Mucosa of rectum (tissue), 2 donors: ENCODE measurements around the gene OR2Z1.

Experiments
- H3K27ac ChIP-seq, 2 donors: one replicate each; pipeline ENCODE4 v1.7.0; 2013; ENCODE audit warnings: inconsistent platforms in 2 of 2, low read depth in 2 of 2, low read length in 2 of 2
- H3K27me3 ChIP-seq, 2 donors: one replicate each; pipeline ENCODE4 v1.7.0; 2013; ENCODE audit warnings: low read length in 2 of 2; ENCODE audit not compliant: control insufficient read depth in 2 of 2, insufficient read depth in 2 of 2
- H3K36me3 ChIP-seq, 2 donors: one replicate each; pipeline ENCODE4 v1.7.0; 2013; ENCODE audit warnings: low read length in 2 of 2; ENCODE audit not compliant: control insufficient read depth in 2 of 2, insufficient read depth in 2 of 2
- H3K4me1 ChIP-seq, 2 donors: one replicate each; pipeline ENCODE4 v1.7.0; 2013; ENCODE audit warnings: low read length in 2 of 2, mild to moderate bottlenecking in 1 of 2; ENCODE audit not compliant: control insufficient read depth in 2 of 2, insufficient read depth in 2 of 2
- H3K4me3 ChIP-seq, 2 donors: one replicate each; pipeline ENCODE4 v1.7.0; 2013; ENCODE audit warnings: low read length in 2 of 2
- H3K9ac ChIP-seq, 2 donors: one replicate each; pipeline ENCODE4 v1.7.0; 2013; ENCODE audit warnings: low read length in 2 of 2, low read depth in 1 of 2, mild to moderate bottlenecking in 1 of 2
- H3K9me3 ChIP-seq, 2 donors: one replicate each; pipeline ENCODE4 v1.7.0; 2013; ENCODE audit warnings: low read length in 2 of 2; ENCODE audit not compliant: control insufficient read depth in 2 of 2
- donor health status: healthy.
- donor health status: Normal muscosa, but diverticular disease.

Gene OR2Z1

GRCh38 chr19:8686549-8686948 lies 34.9 kb upstream of the OR2Z1 start:
- Histone ChIP-seq H3K9me3 (no peaks in the 10 kb centered on the region), H3K27ac (no peak overlapping the region), H3K9ac (no peak overlapping the region), H3K4me3 (no peak overlapping the region), H3K4me1 (no peaks in the 10 kb centered on the region), H3K27me3 (no peaks in the 10 kb centered on the region), H3K36me3 (no peaks in the 10 kb centered on the region)

GRCh38 chr19:8688930-8689329 lies 32.5 kb upstream of the OR2Z1 start:
- Histone ChIP-seq H3K4me3 (no peak overlapping the region), H3K36me3 (no peaks in the 10 kb centered on the region), H3K9ac (no peak overlapping the region), H3K9me3 (no peaks in the 10 kb centered on the region), H3K27ac (no peak overlapping the region), H3K4me1 (no peaks in the 10 kb centered on the region), H3K27me3 (no peaks in the 10 kb centered on the region)

GRCh38 chr19:8690753-8691539 lies 30.5 kb upstream of the OR2Z1 start:
- no peak overlapping the region for H3K9ac ChIP-seq
- no peaks in the 10 kb centered on the region for H3K9me3 ChIP-seq
- H3K27me3 ChIP-seq: no peaks in the 10 kb centered on the region
- no peak overlapping the region for H3K4me3 ChIP-seq
- H3K36me3 ChIP-seq: no peaks in the 10 kb centered on the region
- no peak overlapping the region for H3K27ac ChIP-seq
- H3K4me1 ChIP-seq: no peaks in the 10 kb centered on the region

DNA sequence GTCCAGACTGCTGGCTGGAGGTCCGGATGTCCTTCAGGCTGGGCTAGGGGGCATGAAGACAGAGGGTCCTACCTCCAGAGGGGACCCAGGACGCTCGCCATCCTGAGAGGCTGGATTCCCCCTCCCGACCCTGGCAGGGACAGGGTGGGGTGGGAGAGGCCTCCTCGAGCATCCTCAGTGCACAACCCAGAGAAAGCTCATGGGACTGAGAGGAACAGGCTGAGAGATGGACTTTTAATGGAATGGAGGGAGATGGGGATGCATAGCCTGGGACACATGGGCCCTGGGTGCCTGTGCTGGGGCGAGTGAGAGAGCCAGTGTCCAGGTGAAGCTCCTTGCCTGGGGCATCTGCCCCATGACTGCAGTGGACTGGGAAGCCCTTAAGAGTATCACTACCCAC lies 25.9 kb upstream of the OR2Z1 start:
- no peak overlapping the region for H3K4me3 ChIP-seq
- H3K27ac ChIP-seq: no peak overlapping the region
- H3K9me3 ChIP-seq: no peaks in the 10 kb centered on the region
- peaks cover 0 to 2% of the 10 kb centered on the region in 2 donors for H3K27me3 ChIP-seq
- no peaks in the 10 kb centered on the region for H3K4me1 ChIP-seq
- H3K9ac ChIP-seq: no peak overlapping the region
- H3K36me3 ChIP-seq: no peaks in the 10 kb centered on the region

DNA sequence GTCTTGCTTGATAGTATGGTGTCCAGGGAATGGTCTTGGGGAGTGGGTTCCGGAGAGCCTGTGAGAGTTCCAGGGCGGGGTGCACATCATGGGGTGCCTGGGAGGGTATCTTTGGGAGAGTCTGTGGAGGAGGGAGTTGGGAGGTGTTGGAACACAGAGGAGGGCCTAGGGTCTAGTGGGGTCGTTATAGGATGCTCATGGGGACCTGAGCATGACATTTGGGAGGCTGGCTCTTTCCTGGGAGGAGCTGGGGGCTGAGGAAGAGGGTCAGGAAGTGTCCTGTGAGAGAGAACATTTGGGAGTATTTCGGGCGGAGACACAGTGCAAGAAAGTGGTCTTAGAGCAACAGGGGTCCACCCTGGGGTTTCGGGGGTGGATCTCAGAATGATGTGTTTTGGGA lies 25.5 kb upstream of the OR2Z1 start:
- Histone ChIP-seq H3K27me3 (peaks cover 0 to 2% of the 10 kb centered on the region in 2 donors), H3K9me3 (no peaks in the 10 kb centered on the region), H3K4me1 (no peaks in the 10 kb centered on the region), H3K9ac (no peak overlapping the region), H3K36me3 (no peaks in the 10 kb centered on the region), H3K4me3 (no peak overlapping the region), H3K27ac (no peak overlapping the region)

GRCh38 chr19:8696993-8697392 lies 24.4 kb upstream of the OR2Z1 start:
- Histone ChIP-seq H3K4me3 (no peak overlapping the region), H3K27ac (no peak overlapping the region), H3K9ac (no peak overlapping the region), H3K9me3 (no peaks in the 10 kb centered on the region), H3K4me1 (no peaks in the 10 kb centered on the region), H3K27me3 (peaks cover 0 to 2% of the 10 kb centered on the region in 2 donors), H3K36me3 (no peaks in the 10 kb centered on the region)

GRCh38 chr19:8697671-8698432 lies 23.6 kb upstream of the OR2Z1 start:
- Histone ChIP-seq H3K27me3 (peaks cover 0 to 2% of the 10 kb centered on the region in 2 donors), H3K4me3 (no peak overlapping the region)

GRCh38 chr19:8698433-8699063 lies 22.9 kb upstream of the OR2Z1 start, which contains the start of gene ACTL9:
Gene ACTL9, minus strand, starts transcription at chr19:8698795. Its CDS starts 94 bp downstream, at chr19:8698701.
- Histone ChIP-seq H3K4me1 (no peaks in the 10 kb centered on the region), H3K4me3 (no peak within 1 kb of the TSS), H3K9me3 (no peaks in the 10 kb centered on the region), H3K27ac (no peak within 1 kb of the TSS), H3K27me3 (peaks cover 0 to 2% of the 10 kb centered on the region in 2 donors), H3K9ac (no peak within 1 kb of the TSS), H3K36me3 (no peaks in the 10 kb centered on the region)

More at GRCh38 chr19:8697671-8698432, 23.6 kb upstream of the OR2Z1 start:
- Histone ChIP-seq H3K4me1 (no peaks in the 10 kb centered on the region), H3K9me3 (no peaks in the 10 kb centered on the region), H3K27ac (no peak overlapping the region), H3K9ac (no peak overlapping the region), H3K36me3 (no peaks in the 10 kb centered on the region)

DNA sequence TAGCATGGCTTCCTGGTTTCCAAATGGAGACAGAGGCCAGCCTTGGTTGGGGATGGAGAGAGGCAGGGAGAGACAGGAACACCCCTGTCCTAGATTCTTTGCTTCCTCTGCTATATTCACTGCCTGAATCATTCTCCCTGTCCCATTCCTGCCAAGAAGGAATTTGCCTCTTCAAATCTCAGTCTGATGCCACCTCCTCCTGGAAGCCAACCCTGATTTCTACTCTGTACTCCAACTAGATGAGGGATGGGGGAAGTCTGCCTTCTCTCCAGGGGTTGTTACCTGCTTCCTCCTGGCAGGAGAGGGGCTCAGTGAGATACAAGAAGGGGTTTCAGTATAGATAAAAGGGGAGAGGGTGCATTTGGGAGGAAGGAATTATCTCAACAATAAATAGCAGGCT lies 21.5 kb upstream of the OR2Z1 start:
- Histone ChIP-seq H3K27ac (no peak overlapping the region), H3K36me3 (no peaks in the 10 kb centered on the region), H3K9me3 (no peaks in the 10 kb centered on the region), H3K4me1 (no peaks in the 10 kb centered on the region), H3K27me3 (peaks cover 0 to 2% of the 10 kb centered on the region in 2 donors), H3K4me3 (no peak overlapping the region), H3K9ac (no peak overlapping the region)

GRCh38 chr19:8700956-8701355 lies 20.5 kb upstream of the OR2Z1 start:
- H3K9me3 ChIP-seq: no peaks in the 10 kb centered on the region
- no peak overlapping the region for H3K27ac ChIP-seq
- no peak overlapping the region for H3K4me3 ChIP-seq
- H3K36me3 ChIP-seq: no peaks in the 10 kb centered on the region
- H3K4me1 ChIP-seq: no peaks in the 10 kb centered on the region
- H3K27me3 ChIP-seq: peaks cover 0 to 2% of the 10 kb centered on the region in 2 donors
- H3K9ac ChIP-seq: no peak overlapping the region
